Peyer's patch (tissue), 4 donors: ENCODE results near the gene NAA25. TPM values are rescaled to one million over a fixed set of nuclear protein-coding genes. Genes with fewer than 3 reads are reported as not detected.

ENCODE experiments used
- DNase-seq, 3 donors: peaks; one replicate each; pipeline ENCODE4 v3.0.0-alpha.2; 2017 to 2019
- H3K27ac ChIP-seq, 4 donors: fragments of 200-600 bp; sonication (generic); one replicate each; pipeline ENCODE4 v1.5.1; 2016 to 2019
- H3K27me3 ChIP-seq, 2 donors: fragments of 200-600 bp; sonication (generic); one replicate each; pipeline ENCODE4 v1.5.1; 2019
- H3K36me3 ChIP-seq, 3 donors: fragments of 200-600 bp; sonication (generic); one replicate each; pipeline ENCODE4 v1.5.1; 2016 to 2019
- H3K4me1 ChIP-seq, 4 donors: fragments of 200-600 bp; sonication (generic); one replicate each; pipeline ENCODE4 v1.5.1; 2016 to 2019
- H3K4me3 ChIP-seq, 4 donors: fragments of 200-600 bp; sonication (generic); 1 replicate in 3 of 4; 2 replicates in 1 of 4; pipeline ENCODE4 v1.5.1; 2016 to 2019; ENCODE audit warnings: mild to moderate bottlenecking in 1 of 4
- H3K9me3 ChIP-seq, 4 donors: fragments of 200-600 bp; sonication (generic); one replicate each; pipeline ENCODE4 v1.5.1; 2016 to 2019; ENCODE audit warnings: mild to moderate bottlenecking in 1 of 4
- CTCF ChIP-seq, 6 experiments: fragments of 450-650 bp in 4 of 6; fragments of 200-600 bp in 2 of 6; sonication (generic) in 1 of 6; IDR thresholded peaks; one replicate each; pipeline ENCODE4 v1.5.1; 2017 to 2019; ENCODE audit warnings: antibody characterized with exemption in 6 of 6, mild to moderate bottlenecking in 3 of 6, moderate library complexity in 1 of 6
- POLR2A ChIP-seq, 2 donors: fragments of 450-650 bp; IDR thresholded peaks; one replicate each; pipeline ENCODE4 v1.5.1; 2017; ENCODE audit warnings: antibody characterized with exemption in 2 of 2, mild to moderate bottlenecking in 2 of 2, moderate library complexity in 2 of 2
- total RNA-seq, 4 donors: library from RNA; depleted of rRNA; stranded (reverse); fragments of >200 nt; gene quantifications; one replicate each; pipeline ENCODE4 v1.1.0, GENCODE V29; 2016

Gene NAA25
- total RNA-seq, 4 donors from 2014 or later = 18.9 to 25.6 (median 22.2) TPM

GRCh38 chr12:112130441-112130998, 21.9 kb upstream of the NAA25 start:
- no peak for DNase-seq
- Histone ChIP-seq H3K9me3 (no peaks in the 10 kb centered on the region), H3K27me3 (no peaks in the 10 kb centered on the region), H3K27ac (peak overlapping the region; percentile 59 to 67 (median 64)), H3K4me3 (peak overlapping the region in 3 of 4 donors; percentile 3 to 13 (median 10)), H3K4me1 (peaks cover 0 to 49% (median 22%) of the 10 kb centered on the region in 4 donors), H3K36me3 (peaks cover 0 to 27% (median 0%) of the 10 kb centered on the region in 3 donors)
- no peak for TF ChIP-seq CTCF (IDR thresholded peaks at IDR 0.05)
- no peak for TF ChIP-seq POLR2A (IDR thresholded peaks at IDR 0.05)

GRCh38 chr12:112126911-112127310, 18.3 kb upstream of the NAA25 start:
- peak overlapping the region in 1 of 4 donors; percentile 91 for H3K4me3 ChIP-seq
- peaks cover 0 to 54% (median 22%) of the 10 kb centered on the region in 4 donors for H3K4me1 ChIP-seq
- DNase-seq = no peak
- peaks cover 0 to 6% (median 0%) of the 10 kb centered on the region in 3 donors for H3K36me3 ChIP-seq
- H3K27ac ChIP-seq = peak overlapping the region in 2 of 4 donors; percentile 90 to 94
- TF ChIP-seq CTCF (IDR thresholded peaks at IDR 0.05) (no peak), POLR2A (IDR thresholded peaks at IDR 0.05) (no peak)
- H3K9me3 ChIP-seq = no peaks in the 10 kb centered on the region
- no peaks in the 10 kb centered on the region for H3K27me3 ChIP-seq

- no peaks in the 10 kb centered on the region for H3K9me3 ChIP-seq
- no peaks in the 10 kb centered on the region for H3K36me3 ChIP-seq
- TF ChIP-seq CTCF (IDR thresholded peaks at IDR 0.05) (no peak), POLR2A (IDR thresholded peaks at IDR 0.05) (no peak)
- H3K27me3 ChIP-seq = no peaks in the 10 kb centered on the region
- DNase-seq = peak in 1 of 3 donors; percentile 48
- peaks cover 0 to 45% (median 21%) of the 10 kb centered on the region in 4 donors for H3K4me1 ChIP-seq
- H3K4me3 ChIP-seq = peak overlapping the region; percentile 78 to 91 (median 84)
- peak overlapping the region; percentile 88 to 94 (median 90) for H3K27ac ChIP-seq
These were observed 17.4 kb upstream of the NAA25 start for GRCh38 chr12:112126000-112126438.

- Histone ChIP-seq H3K36me3 (no peaks in the 10 kb centered on the region), H3K9me3 (no peaks in the 10 kb centered on the region), H3K27ac (peak within 1 kb of the TSS; percentile 88 to 94 (median 90)), H3K4me3 (peak within 1 kb of the TSS; percentile 78 to 91 (median 84)), H3K4me1 (peaks cover 0 to 39% (median 18%) of the 10 kb centered on the region in 4 donors), H3K27me3 (no peaks in the 10 kb centered on the region)
- TF ChIP-seq CTCF (IDR thresholded peaks at IDR 0.05) (no peak), POLR2A (IDR thresholded peaks at IDR 0.05) (peak; percentile 86 to 95)
- peak; percentile 99 for DNase-seq
These were observed 16.8 kb upstream of the NAA25 start, which contains the start of gene TRAFD1 for GRCh38 chr12:112125250-112125999. Gene TRAFD1 (plus strand): TSS chr12:112125560. CDS start chr12:112130523, 4,963 bp downstream.

GRCh38 chr12:112124918-112125249, 16.3 kb upstream of the NAA25 start:
- TF ChIP-seq CTCF (IDR thresholded peaks at IDR 0.05) (no peak), POLR2A (IDR thresholded peaks at IDR 0.05) (no peak)
- H3K27ac ChIP-seq = peak overlapping the region in 2 of 4 donors; percentile 90 to 94

More at GRCh38 chr12:112124918-112125249, 16.3 kb upstream of the NAA25 start:
- H3K4me3 ChIP-seq = peak overlapping the region in 1 of 4 donors; percentile 91
- no peaks in the 10 kb centered on the region for H3K36me3 ChIP-seq
- no peaks in the 10 kb centered on the region for H3K27me3 ChIP-seq
- DNase-seq = no peak
- H3K4me1 ChIP-seq = peaks cover 0 to 36% (median 15%) of the 10 kb centered on the region in 4 donors
- H3K9me3 ChIP-seq = no peaks in the 10 kb centered on the region
